ENCODE results near the gene PDE10A. TPM values are rescaled to one million over a fixed set of nuclear protein-coding genes. Genes with fewer than 3 reads are reported as not detected.
A peak's percentile ranks its signal among the peaks of the same experiment; 100 is the strongest.

The PDE10A gene
- total RNA-seq, 1 experiment from 2014 or later, result 3.1 TPM

DNA sequence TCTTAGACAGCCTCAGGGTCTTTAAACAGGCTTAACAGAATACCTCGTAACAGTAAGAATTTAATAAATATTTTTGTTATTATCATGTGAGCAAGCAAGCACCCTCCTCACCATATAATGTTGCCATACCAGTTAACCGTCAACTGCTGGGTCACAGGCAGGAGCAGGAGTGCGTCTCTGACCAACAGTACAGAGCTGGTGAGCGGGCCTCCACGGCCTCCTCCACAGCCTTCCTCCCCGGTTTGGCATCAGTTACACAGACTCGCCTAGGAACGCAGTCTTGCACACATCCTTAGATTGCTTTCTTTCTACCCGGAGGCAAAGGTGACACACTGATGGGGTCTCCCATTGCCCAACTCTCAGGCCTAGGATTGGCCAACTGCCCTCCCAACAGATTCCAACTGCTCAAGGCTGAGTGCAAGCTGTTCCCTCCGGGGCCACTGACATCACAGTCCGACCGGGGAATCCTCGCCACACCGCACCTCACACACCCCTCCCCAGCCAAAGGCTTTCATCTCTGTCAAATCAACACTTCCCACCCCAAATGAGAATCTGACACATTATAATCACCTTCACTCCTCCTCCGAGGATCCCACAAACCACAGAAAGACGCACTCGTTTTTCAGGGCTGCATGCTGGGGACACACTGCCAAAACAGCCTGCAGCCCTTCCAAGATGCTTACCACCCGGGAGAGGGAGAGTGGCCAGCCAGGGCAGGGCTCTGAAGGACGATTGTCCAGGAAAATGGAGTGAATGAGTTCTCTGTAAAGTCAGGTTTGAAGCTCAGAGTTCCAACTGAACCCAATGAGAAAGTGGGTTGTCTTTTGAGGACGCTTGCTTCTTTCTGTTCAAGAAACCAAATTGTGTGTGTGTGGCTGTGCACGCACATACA is 63.2 kb downstream of the PDE10A start:
- H3K27me3 Mint-ChIP-seq (ENCODE audit: low read depth), result no peaks in the 10 kb centered on the region
- POLR2A ChIA-PET, result no interaction called here
- H3K27ac Mint-ChIP-seq, result no peak overlapping the region
- no peak overlapping the region for H3K4me3 Mint-ChIP-seq
- CTCF ChIA-PET, result interaction anchor here (1.4 kb wide), 1 partner anchor 259 kb away, joined by 4 read pairs; no protein-coding TSS in a partner anchor
- peaks cover 22% of the 10 kb centered on the region for H3K4me1 Mint-ChIP-seq
- DNase-seq (ENCODE audit: low spot score), result no peak
- H3K36me3 Mint-ChIP-seq, result no peaks in the 10 kb centered on the region
- TF ChIP-seq, protein P1, sequence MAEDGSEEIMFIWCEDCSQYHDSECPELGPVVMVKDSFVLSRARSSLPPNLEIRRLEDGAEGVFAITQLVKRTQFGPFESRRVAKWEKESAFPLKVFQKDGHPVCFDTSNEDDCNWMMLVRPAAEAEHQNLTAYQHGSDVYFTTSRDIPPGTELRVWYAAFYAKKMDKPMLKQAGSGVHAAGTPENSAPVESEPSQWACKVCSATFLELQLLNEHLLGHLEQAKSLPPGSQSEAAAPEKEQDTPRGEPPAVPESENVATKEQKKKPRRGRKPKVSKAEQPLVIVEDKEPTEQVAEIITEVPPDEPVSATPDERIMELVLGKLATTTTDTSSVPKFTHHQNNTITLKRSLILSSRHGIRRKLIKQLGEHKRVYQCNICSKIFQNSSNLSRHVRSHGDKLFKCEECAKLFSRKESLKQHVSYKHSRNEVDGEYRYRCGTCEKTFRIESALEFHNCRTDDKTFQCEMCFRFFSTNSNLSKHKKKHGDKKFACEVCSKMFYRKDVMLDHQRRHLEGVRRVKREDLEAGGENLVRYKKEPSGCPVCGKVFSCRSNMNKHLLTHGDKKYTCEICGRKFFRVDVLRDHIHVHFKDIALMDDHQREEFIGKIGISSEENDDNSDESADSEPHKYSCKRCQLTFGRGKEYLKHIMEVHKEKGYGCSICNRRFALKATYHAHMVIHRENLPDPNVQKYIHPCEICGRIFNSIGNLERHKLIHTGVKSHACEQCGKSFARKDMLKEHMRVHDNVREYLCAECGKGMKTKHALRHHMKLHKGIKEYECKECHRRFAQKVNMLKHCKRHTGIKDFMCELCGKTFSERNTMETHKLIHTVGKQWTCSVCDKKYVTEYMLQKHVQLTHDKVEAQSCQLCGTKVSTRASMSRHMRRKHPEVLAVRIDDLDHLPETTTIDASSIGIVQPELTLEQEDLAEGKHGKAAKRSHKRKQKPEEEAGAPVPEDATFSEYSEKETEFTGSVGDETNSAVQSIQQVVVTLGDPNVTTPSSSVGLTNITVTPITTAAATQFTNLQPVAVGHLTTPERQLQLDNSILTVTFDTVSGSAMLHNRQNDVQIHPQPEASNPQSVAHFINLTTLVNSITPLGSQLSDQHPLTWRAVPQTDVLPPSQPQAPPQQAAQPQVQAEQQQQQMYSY (CRISPR knock-in tag; IDR thresholded peaks at IDR 0.05), result no peak
- TF ChIP-seq, protein P2, sequence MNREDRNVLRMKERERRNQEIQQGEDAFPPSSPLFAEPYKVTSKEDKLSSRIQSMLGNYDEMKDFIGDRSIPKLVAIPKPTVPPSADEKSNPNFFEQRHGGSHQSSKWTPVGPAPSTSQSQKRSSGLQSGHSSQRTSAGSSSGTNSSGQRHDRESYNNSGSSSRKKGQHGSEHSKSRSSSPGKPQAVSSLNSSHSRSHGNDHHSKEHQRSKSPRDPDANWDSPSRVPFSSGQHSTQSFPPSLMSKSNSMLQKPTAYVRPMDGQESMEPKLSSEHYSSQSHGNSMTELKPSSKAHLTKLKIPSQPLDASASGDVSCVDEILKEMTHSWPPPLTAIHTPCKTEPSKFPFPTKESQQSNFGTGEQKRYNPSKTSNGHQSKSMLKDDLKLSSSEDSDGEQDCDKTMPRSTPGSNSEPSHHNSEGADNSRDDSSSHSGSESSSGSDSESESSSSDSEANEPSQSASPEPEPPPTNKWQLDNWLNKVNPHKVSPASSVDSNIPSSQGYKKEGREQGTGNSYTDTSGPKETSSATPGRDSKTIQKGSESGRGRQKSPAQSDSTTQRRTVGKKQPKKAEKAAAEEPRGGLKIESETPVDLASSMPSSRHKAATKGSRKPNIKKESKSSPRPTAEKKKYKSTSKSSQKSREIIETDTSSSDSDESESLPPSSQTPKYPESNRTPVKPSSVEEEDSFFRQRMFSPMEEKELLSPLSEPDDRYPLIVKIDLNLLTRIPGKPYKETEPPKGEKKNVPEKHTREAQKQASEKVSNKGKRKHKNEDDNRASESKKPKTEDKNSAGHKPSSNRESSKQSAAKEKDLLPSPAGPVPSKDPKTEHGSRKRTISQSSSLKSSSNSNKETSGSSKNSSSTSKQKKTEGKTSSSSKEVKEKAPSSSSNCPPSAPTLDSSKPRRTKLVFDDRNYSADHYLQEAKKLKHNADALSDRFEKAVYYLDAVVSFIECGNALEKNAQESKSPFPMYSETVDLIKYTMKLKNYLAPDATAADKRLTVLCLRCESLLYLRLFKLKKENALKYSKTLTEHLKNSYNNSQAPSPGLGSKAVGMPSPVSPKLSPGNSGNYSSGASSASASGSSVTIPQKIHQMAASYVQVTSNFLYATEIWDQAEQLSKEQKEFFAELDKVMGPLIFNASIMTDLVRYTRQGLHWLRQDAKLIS (CRISPR knock-in tag; IDR thresholded peaks at IDR 0.05; ENCODE audit: borderline replicate concordance), result no peak
- TF ChIP-seq CBFB (CRISPR knock-in tag; IDR thresholded peaks at IDR 0.05; ENCODE audit: low read depth), result no peak
- TF ChIP-seq NFATC4 (CRISPR knock-in tag; IDR thresholded peaks at IDR 0.05), result no peak
- no peak for TF ChIP-seq JAZF1 (CRISPR knock-in tag; IDR thresholded peaks at IDR 0.05)
- no peak for TF ChIP-seq SOX15 (CRISPR knock-in tag; IDR thresholded peaks at IDR 0.05)
- TF ChIP-seq, protein P3, sequence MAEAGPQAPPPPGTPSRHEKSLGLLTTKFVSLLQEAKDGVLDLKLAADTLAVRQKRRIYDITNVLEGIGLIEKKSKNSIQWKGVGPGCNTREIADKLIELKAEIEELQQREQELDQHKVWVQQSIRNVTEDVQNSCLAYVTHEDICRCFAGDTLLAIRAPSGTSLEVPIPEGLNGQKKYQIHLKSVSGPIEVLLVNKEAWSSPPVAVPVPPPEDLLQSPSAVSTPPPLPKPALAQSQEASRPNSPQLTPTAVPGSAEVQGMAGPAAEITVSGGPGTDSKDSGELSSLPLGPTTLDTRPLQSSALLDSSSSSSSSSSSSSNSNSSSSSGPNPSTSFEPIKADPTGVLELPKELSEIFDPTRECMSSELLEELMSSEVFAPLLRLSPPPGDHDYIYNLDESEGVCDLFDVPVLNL (CRISPR knock-in tag; IDR thresholded peaks at IDR 0.05; ENCODE audit: borderline replicate concordance, low read depth), result no peak
- TF ChIP-seq ZNF416 (CRISPR knock-in tag; IDR thresholded peaks at IDR 0.05), result no peak
- TF ChIP-seq RELA (CRISPR knock-in tag; IDR thresholded peaks at IDR 0.05; ENCODE audit: borderline replicate concordance), result no peak
- TF ChIP-seq NFYB (CRISPR knock-in tag; conservative IDR thresholded peaks at IDR 0.05; ENCODE audit: low read depth), result no peak
- TF ChIP-seq, protein P4, sequence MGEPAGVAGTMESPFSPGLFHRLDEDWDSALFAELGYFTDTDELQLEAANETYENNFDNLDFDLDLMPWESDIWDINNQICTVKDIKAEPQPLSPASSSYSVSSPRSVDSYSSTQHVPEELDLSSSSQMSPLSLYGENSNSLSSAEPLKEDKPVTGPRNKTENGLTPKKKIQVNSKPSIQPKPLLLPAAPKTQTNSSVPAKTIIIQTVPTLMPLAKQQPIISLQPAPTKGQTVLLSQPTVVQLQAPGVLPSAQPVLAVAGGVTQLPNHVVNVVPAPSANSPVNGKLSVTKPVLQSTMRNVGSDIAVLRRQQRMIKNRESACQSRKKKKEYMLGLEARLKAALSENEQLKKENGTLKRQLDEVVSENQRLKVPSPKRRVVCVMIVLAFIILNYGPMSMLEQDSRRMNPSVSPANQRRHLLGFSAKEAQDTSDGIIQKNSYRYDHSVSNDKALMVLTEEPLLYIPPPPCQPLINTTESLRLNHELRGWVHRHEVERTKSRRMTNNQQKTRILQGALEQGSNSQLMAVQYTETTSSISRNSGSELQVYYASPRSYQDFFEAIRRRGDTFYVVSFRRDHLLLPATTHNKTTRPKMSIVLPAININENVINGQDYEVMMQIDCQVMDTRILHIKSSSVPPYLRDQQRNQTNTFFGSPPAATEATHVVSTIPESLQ (CRISPR knock-in tag; IDR thresholded peaks at IDR 0.05), result no peak
- TF ChIP-seq, protein P5, sequence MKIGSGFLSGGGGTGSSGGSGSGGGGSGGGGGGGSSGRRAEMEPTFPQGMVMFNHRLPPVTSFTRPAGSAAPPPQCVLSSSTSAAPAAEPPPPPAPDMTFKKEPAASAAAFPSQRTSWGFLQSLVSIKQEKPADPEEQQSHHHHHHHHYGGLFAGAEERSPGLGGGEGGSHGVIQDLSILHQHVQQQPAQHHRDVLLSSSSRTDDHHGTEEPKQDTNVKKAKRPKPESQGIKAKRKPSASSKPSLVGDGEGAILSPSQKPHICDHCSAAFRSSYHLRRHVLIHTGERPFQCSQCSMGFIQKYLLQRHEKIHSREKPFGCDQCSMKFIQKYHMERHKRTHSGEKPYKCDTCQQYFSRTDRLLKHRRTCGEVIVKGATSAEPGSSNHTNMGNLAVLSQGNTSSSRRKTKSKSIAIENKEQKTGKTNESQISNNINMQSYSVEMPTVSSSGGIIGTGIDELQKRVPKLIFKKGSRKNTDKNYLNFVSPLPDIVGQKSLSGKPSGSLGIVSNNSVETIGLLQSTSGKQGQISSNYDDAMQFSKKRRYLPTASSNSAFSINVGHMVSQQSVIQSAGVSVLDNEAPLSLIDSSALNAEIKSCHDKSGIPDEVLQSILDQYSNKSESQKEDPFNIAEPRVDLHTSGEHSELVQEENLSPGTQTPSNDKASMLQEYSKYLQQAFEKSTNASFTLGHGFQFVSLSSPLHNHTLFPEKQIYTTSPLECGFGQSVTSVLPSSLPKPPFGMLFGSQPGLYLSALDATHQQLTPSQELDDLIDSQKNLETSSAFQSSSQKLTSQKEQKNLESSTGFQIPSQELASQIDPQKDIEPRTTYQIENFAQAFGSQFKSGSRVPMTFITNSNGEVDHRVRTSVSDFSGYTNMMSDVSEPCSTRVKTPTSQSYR (CRISPR knock-in tag; IDR thresholded peaks at IDR 0.05), result no peak
- H3K9me3 Mint-ChIP-seq, result peaks cover 10% of the 10 kb centered on the region
- peak; percentile 28 for ATAC-seq

Data from WTC11 (cell line).